Activated T-cell treated with anti-CD3 and anti-CD28 coated beads for 4 hours (primary cell): ENCODE results near the gene ADAMTS6.

Source experiments
- DNase-seq: peaks from one replicate; pipeline ENCODE4 v3.0.0-alpha.2; 2020

ADAMTS6 gene

GRCh38 chr5:65141493-65141892, 340.2 kb downstream of the ADAMTS6 start:
- no peak for DNase-seq

GRCh38 chr5:65137631-65138030, 344.1 kb downstream of the ADAMTS6 start:
- DNase-seq = no peak

GRCh38 chr5:65133477-65134110, 348.1 kb downstream of the ADAMTS6 start:
- DNase-seq = no peak

- no peak for DNase-seq
Measured at GRCh38 chr5:65132386-65132785, 349.3 kb downstream of the ADAMTS6 start.

GRCh38 chr5:65128226-65128625, 353.5 kb downstream of the ADAMTS6 start:
- no peak for DNase-seq

GRCh38 chr5:65127161-65127901, 354.4 kb downstream of the ADAMTS6 start:
- DNase-seq = no peak

- no peak for DNase-seq
Measured at GRCh38 chr5:65126542-65127069, 355.1 kb downstream of the ADAMTS6 start.

- no peak for DNase-seq
Measured at GRCh38 chr5:65125591-65126541, 355.9 kb downstream of the ADAMTS6 start.

GRCh38 chr5:65121880-65122436, 359.8 kb downstream of the ADAMTS6 start:
- DNase-seq = no peak

GRCh38 chr5:65120371-65120967, 361.3 kb downstream of the ADAMTS6 start:
- DNase-seq = no peak

- no peak for DNase-seq
Measured at GRCh38 chr5:65117525-65117924, 364.2 kb downstream of the ADAMTS6 start.

- DNase-seq = no peak
Measured at GRCh38 chr5:65113771-65114170, 367.9 kb downstream of the ADAMTS6 start.

- no peak for DNase-seq
Measured at GRCh38 chr5:65111961-65112658, 369.6 kb downstream of the ADAMTS6 start.

- DNase-seq = no peak
Measured at GRCh38 chr5:65108786-65109743, 372.7 kb downstream of the ADAMTS6 start.

GRCh38 chr5:65105301-65105700, 376.4 kb downstream of the ADAMTS6 start:
- DNase-seq = no peak

- no peak for DNase-seq
Measured at GRCh38 chr5:65104831-65105230, 376.9 kb downstream of the ADAMTS6 start.

- DNase-seq = no peak
Measured at GRCh38 chr5:65103756-65104440, 377.8 kb downstream of the ADAMTS6 start.

- peak; percentile 27 for DNase-seq
Measured at GRCh38 chr5:65102976-65103711, 378.6 kb downstream of the ADAMTS6 start.

GRCh38 chr5:65102371-65102975, 379.2 kb downstream of the ADAMTS6 start:
- no peak for DNase-seq
